Glomerular visceral epithelial cell (primary cell): Measurements from ENCODE around the gene SUMF1.

Source experiments
- DNase-seq: peaks from one replicate; pipeline ENCODE4 v3.0.0-alpha.2; 2016; ENCODE audit errors: extremely low spot score

The SUMF1 gene

DNA sequence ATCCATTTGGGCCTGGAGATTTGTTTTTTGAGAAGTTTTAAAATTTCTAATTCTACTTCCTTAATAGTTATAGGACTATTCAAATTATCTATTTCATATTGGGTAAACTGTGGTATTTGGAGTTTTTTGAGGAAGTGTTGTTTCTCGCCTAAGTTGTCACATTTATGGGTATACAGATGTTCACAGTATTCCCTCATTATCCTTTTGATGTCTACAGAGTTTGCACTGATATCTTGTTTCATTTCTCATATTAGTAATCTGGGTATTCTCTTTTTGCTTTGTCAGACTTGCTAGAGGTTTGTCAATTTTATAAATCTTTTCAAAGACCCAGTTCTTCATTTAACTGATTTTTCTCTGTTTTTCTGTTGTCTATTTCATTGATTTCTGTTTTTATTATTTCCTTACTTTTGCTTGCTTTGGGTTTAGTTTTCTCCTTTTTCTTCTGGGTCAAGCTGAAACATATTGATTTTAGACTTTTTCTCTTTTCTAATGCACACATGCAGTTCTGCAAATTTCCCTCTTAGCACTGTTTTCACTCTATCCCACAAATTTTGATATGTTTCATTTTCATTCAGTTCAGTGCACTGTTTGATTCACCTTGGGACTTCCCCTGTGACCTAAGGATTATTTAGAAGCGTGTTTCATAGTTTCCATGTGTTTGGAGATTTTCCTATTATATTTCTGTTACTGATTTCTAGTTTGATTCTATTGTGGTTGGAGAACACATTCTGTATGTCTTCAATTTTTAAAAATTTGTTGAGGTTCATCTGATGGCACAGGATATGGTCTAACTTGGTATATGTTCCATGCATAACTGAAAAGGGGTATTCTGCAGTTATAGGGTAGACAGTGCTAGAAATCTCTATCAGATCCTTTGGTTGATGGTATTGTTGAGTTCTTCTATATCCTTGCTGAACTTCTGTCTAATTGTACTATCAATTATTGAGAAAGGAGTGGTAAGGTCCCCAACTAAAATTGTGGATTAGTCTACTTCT, 79.6 kb downstream of the SUMF1 start:
- DNase-seq = no peak

DNA sequence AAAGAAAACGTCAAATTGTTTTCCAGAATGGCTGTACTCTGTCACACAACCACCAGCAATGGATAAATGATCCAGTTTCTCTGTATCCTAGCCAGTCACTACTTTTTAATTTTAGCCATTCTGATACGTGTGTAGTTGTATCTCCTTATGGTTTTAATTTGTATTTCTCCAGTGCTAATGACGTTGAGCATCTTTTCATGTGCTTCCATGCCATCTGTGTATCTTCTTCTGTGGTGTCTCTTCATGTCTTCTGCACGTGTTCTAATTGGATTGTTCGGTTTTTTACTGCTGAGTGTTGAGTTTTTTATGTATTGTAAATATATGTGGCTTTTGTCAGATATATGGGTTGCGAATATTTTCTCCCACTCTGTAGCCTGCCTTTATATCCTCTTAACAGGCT, 81.9 kb downstream of the SUMF1 start:
- no peak for DNase-seq

DNA sequence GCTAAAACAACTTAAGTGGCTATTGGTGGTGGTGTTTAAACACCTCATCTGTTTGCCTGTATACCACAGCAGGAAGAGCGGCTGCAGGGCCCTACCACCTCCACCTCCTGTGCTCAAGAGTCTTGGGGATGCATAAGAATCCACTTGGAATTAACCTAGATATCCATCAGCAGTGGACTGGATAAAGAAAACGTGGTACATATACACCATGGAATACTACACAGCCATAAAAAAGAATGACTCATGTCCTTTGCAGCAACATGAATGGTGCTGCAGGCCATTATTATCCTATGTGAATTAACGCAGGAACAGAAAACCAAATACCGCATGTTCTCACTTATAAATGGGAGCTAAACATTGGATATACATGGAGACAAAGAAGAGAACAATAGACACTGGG, 87.1 kb downstream of the SUMF1 start:
- no peak for DNase-seq

DNA sequence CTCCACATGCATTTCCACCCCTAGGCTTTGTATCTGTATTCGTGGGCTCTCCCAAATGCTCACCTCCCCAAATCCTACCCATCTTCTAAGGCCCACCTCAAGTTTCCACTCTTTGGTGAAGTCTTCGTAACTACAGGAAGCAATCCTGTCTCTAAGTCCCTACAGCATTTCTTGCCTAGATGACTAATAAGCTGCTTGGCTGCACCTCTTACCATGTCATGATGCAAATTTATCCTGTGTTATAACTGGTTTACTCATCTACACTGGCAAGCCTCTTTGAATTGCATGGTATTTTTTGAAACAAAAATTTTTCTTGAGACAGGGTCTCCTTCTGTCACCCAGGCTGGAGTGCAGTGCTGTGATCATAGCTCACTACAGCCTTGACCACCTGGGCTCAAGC, 90.6 kb downstream of the SUMF1 start:
- DNase-seq = no peak

DNA sequence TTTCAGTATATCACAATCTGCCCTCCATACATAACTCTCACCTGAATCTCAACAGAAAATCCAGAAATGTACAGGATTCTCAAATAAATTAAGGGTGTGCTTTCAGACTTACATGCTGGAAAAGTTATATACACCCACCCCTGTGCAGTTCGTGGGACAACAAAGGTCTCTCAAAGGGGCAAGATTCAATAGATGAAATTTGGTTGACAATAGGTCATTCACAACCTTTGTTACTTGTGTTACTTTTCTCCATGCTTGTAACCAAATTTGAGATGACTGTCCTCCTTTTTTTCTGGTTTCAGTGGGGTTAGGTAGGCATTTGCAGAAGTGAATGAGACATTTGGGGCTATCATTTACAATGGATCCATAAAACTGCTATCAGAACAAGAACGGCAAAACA, 91.2 kb downstream of the SUMF1 start:
- no peak for DNase-seq

DNA sequence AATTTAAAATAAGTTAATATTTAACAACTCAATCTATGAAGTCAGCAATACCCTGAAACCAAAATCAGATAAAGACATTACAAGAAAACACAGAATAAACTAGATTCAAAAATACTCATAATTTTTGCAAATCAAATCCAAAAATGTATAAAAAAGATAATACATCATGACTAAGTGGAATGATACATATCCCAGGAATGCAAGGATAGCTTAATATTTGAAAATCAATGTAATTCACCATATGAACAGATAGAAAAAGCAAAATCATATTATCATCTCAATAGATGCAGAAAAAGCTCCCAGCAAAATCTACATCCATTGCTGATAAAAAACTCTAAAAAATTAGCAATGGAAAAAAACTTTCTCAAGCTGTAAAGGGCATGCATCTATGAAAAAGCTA, 93.4 kb downstream of the SUMF1 start:
- DNase-seq = no peak

DNA sequence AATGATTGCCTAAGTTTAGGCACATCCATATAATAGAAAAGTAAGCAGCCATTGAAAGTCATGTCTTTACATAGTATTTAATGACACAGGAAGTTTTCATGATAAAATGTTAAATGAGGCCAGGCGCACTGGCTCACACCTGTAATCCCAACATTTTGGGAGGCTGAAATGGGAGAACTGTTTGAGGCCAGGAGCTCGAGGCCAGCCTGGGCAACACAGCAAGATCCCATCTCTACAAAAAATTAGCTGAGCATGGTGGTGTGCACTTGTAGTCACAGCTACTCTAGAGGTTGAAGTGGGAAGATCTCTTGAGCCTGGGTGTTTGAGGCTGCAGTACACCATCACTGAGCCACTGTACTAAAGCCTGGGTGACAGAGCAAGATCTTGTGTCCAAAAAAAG, 104.5 kb downstream of the SUMF1 start:
- DNase-seq = no peak

DNA sequence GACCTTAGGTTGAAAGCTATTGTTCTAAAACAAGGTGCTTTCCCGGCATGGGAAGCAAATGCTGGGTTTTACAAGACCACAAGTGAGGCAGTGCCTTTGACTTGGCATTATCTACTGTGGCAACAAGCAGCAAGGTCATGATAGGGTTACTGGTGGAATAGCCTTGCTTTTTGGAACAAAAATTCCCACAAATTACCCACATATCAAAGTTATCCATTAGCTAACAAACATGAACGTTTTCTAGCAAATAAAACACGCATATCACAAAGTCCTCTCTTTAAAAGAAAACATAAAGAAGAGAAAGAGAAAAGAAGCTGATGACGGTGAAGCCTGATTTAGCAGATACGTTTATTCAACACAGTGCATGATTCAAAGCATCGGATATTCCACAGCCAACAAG, 106.3 kb downstream of the SUMF1 start:
- DNase-seq = no peak

DNA sequence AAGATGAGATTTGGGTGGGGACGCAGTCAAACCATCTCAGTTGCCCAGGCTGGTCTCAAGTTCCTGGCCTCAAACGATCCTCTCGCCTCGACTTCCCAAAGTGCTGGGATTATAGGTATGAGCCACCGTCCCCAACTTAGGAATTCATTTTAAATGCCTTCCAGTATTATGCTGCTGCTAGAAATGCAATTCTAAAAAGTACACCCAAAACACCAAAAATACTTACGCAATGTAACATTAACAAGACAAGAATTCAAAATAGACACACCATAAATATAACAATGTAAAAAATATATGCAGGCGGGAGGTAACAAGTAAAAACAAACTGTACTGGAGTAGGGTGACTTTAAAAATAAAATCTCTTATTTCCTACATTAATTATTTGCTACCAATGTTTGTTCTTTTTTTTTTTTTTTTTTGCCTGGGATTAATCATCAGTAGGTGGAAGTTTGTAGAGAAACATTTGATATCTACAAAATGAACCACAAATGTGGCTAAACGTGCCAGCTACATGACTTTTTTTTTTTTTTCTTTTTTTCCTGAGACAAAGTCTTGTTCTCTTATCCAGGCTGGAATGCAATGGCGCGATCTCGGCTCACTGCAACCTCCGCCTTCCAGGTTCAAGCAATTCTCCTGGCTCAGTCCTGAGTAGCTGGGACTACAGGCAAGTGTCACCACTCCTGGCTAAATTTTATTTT, 107.1 kb downstream of the SUMF1 start:
- DNase-seq = no peak

DNA sequence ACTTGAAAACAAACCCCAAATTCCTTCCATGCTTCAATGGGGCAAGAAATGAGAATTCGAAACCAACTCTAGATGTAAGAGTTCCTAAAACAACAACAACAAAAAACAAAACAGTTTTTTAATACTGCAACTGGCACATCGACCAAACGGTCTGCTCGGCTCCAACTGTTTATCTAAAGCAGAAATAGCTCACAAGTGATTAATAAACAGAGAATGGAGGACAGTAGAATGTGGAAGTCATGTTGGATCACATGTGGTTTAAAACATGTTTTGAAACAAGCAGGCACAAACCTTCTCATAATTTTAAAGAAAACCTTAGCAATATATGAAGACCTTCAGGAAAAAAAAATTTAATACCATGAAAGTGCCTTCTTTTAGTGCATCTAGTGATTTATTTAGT, 108.8 kb downstream of the SUMF1 start:
- DNase-seq = no peak

DNA sequence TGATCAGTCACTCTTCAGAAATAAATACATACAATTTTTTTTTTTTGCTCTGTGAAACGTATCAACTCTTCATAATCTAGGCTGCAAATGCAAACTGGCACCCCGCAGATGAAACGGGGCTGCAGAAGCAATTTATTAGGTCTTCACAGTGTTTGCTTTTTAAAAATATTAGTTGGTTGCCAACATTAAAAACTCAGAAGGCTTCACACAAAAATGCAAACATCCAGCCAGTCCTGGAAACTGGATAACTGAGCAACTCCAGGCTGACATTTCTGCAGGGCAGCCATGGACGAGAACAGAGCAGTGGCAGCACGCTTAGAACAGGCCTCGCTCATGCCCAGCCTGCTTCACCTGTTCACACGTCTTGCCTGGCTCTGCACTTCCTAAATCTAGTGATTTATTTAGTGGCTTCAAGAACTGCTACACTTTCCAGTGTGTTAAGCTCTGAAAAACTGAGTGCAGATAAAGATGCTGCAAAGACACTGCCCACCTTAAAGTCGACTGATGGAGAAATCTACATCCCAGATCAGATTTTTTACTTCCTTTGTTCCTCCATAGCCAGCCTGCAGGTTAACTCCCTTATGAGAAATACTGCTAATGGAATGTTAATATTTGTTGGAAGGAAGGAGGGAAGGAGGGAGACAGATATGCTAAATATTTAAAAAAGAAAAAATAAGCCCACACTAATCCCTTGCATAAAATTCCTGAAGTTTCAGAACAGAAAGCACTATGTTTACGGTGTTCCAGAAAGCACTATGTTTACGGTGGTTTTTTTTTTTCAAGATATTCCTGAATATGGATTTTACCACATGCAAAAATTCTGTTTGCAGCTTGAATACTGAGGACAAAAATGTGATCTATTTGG, 110.3 kb downstream of the SUMF1 start:
- DNase-seq = no peak

DNA sequence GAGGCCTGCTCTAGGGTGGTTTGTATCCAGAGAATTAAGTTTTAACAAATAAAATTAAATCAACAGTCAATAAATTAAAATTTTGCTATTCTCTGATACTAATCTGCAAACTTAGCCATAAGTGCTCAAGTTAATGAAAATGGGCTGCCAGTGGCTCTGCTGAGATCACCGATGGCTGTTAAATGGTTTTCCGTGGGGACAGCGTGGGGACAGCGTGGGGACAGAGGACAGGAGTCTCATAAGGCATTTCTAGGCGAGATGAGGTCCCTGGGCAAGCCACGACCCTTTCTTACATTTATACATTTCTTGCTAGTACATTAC, 110.9 kb downstream of the SUMF1 start:
- no peak for DNase-seq

DNA sequence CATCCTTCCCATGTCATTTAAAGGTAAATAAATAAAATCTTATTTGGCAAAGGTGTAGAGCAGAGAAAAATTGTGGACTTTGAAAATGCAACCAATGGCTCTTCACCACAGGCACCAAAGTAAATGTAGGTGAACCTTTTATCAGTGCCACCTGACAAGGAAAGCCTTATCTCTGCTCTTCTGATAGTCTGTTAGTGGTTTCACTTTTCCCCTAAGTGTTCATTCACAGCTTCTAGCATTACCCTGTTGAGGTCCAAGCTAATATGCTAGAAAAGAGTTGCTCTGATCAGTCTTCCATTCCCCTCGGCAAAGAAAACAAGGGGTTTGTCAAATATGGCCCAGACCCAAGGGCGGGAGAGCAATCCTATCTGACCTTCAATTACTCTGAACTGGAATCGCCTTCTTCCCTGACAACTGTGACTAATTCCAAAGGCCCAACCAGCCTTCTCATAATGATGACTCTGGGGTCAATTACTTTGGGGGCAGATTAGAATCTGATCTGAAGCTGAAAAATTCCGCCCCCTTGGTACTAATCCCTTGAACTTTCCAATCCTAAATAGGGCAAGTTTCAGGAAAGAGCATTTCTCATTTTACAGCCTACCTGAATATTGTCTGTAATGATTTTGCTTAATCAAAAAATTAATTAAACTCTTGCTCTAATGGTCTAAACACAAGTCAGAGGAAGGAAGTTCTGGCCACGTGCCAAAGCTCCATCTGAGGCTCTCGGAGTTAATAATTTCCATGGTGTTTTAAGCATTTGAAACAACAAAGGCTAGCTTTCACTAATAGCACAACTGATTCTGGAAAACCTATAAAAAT, 111.5 kb downstream of the SUMF1 start:
- DNase-seq = peak; percentile 20

DNA sequence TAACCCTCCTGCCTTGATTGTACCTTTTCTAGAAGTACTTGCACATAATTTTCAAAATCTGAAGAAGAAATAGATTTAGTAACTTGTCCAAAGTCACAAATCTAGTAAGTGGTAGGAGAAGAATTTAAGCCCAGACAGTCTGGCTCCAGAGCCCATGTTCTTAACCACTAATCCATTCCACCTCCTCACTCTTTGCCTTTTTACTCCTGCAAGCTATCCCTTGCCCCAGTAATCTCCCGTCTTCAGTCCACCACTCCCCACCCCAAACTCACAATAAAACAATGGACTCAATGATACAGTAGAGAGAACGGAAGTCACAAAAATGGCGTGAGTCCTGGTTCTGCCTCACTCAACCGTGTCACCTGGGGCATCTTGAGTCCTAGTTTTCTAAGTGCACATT, 115.2 kb downstream of the SUMF1 start:
- DNase-seq = no peak

DNA sequence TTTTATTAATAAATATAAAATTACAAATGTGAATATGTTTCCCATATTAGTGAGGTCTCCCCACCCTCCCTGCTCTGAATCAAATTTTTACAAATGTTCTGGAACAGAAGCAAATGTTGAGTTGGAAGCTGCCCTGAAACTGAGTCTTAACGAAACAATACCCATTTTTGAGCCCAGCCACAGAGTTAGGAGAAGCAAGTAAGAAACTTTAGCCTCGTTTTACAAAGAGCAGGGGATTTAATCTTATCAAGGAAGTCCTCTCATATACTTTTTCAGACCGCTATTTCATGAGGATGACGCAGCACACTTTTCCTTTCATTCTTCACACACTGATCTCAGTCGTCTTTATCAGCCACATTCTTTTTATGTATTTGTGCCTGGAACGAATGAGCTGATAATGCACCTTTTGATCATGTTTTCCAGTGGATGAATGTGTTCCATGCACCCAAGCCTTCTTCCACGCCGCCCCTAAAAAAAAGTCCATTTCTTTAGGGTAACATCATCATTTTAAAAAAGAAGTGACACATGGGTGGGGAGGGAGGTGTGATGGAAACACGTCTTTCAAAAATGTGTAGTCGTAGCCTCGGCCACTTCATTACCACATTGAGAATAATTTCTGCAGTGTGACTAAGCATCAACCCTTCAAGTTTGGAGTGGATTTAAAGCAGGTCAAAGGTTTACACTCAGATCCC, 115.8 kb downstream of the SUMF1 start:
- DNase-seq = no peak

DNA sequence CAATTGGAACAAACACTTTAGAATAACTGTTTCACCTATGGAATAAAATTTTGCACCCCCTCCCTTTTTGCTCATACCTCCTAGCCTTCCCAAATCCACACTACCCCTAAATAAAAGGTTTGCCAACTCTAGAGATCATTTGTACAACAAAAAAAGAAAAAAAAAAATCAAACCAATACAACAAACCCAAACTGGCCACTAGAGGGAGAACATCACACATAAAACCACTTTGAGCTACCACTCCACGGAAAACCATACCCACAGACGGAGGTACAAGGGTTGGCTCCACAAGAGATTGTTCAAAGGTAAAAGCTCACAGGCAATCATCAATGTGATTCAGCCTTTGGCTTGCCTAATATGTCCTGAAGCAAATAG, 116.3 kb downstream of the SUMF1 start:
- peak; percentile 45 for DNase-seq

DNA sequence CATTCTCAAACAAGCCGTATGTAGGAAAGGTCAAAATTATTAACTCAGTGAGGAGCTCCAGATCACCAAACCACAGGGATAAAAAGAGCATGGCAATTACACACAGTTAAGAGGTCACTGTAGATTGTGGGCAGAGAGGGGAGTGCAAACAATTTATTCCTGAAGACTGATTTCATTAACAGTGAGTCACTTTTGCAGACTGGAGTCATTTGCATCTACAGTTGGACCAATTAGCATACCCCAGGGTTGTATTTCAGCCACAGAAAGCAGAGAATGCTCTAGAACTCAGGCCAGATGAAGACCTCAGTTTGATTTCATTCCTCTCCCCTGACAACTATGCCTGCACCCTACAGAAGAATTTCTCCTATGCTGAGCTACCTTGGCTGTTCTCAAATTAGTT, 123.8 kb downstream of the SUMF1 start:
- DNase-seq = no peak

DNA sequence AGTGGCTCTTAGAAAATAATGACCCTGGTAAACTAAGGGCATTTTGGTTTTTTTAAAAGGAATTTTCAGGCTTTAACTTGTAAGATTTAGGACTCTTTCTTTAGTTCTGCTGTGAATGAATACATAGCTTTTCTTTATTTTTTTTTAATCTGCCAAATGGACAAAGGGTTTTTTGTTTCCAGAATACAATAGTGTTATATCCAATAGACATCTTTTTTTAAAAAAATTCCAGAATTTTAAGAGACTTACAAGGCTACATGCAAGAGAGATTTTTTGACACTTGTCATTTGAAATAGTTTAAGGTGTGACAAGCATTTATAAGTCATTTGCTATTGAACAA, 125.8 kb downstream of the SUMF1 start:
- no peak for DNase-seq

DNA sequence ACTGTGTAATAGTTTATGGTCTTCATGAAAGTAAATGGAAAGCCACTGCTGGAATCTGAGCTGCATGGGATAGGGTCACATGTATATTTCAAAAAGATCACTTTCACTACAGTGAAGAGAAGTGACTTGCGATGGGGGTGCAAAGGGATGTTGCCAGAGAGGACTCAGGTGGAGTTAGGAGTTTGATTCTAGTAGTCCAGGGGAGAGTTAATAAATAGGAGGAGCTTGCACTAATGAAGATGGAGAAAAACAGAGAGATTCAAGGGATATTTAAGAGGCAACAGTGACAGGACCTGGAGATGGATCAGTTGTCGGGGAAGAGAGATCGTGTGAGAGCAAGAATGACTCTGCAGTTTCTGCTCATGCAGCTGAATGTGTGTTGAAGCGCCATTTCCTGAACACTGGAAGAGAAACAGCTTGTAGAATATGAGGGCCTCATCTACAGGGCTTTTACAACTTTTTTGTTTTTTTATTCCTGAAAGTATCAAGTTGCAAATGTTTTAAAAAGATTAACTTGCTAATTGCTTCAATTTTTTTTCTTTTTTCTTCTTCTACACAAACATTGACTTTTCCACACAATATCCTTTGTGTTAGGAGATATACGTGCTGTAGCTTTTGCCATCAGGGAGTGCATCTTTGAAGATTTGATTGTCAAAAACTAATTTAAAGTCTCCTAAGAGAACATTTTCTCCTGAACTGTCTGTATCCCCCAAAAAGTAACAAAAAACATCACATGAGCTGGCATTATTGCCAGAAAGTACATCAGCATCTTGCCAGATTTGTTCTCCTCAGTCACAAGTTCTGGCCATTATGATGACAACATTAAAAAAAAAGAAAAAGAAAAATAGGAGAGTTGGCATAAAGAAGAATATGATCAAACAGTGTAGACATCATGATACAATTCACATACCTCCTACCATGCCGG, 126.4 kb downstream of the SUMF1 start:
- no peak for DNase-seq

DNA sequence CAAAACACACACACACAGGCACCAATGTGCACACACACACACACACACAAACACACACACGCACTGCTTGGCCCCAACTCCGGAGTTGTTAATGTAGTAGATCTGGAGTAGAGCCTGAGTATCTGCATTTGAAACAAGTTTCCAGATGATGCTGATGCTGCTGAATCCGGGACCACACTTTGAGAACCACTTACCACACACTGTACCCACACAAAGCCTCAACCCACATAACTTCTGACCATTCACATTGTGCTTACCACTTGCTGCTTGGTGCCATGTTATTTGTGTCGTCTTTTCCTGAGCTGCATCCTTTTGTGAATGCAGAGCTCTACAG, 127.0 kb downstream of the SUMF1 start:
- DNase-seq = no peak
